Ramos (cell line): ENCODE results near the gene HLA-DQA2.
"Not testable (repeated sequence)": the region's sequence is repeated elsewhere in the genome, so short reads cannot be mapped to it uniquely, and the experiment has no call there.

Source experiments
- in situ Hi-C: fragments of 300-500 bp; cut with MboI; formaldehyde crosslinking; loops from one replicate; pipeline ENCODE4 v1.14.3; 2022; ENCODE audit warnings: low sequenced_read_pairs; ENCODE audit not compliant: unreplicated experiment

Gene HLA-DQA2

DNA sequence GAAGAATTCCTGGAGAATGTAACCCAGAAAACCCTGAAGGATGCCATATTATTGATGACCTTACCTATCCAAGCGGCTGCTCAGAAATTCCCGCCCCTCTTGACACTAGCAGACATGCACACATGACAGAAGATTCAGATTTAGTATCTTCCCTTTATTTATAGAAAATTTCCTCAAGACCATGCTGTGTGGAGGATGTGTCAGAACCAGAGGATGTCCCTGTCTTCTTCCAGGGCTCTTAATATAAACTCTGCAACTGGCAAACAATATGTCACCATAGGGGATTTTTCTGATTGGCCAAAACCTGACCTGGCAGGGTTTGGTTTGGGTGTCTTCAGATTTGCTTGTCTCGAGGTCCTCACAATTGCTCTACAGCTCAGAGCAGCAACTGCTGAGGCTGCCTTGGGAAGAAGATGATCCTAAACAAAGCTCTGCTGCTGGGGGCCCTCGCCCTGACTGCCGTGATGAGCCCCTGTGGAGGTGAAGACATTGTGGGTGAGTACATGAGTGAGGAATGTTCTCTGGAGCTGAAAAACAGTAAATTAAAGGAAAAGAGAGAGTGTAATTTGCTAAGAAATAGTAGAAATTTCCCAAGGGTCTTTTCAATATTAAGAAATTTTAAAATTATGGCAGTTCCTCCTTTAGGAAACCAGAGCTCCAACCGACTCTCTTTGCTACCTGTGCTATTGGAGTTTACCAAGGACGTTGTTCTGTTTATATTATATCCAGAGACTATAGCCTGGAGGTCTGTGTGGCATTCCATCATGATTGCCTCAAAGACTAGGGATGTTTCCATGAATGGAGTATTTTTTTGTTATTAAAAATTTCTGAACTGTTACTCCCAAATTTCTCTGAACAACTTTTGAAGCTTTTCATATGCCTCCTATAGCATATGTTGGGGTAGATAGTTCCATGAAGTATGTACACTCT, at the start of gene HLA-DQA2:
TSS of gene HLA-DQA2 (plus strand) at position 361 of the 930 bp plus-strand sequence. CDS start at position 414, 53 bp downstream.
- in situ Hi-C loops: no loop called here

- in situ Hi-C loops: no loop called here
Observed at GRCh38 chr6:32692019-32692418, 49.2 kb upstream of the HLA-DQA2 start.

DNA sequence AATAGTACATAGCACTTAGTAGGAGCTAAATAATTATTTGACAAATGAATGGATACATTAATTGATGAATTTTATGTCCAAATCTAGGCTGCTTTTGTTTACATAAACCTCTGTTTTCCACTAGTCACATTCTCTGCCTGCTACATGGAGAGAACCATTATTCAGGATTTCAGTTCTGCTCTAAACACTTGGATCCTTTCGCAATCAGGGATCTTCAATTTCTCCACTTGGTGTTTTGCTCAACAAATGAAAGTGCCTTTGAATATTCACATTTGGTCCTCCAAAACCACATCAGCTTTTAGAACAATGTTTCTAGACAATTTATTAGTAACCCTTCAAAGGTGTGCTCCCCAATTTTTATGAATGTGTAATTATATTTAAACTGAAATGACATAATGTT, 44.2 kb upstream of the HLA-DQA2 start:
- in situ Hi-C loops: loop anchor here (5.0 kb wide), 1 partner anchor 275 kb away; no protein-coding TSS in a partner anchor

- in situ Hi-C loops: no loop called here
Observed at GRCh38 chr6:32700391-32701040, 40.7 kb upstream of the HLA-DQA2 start.

- in situ Hi-C loops: no loop called here
Observed at GRCh38 chr6:32703347-32703746, 37.8 kb upstream of the HLA-DQA2 start.

DNA sequence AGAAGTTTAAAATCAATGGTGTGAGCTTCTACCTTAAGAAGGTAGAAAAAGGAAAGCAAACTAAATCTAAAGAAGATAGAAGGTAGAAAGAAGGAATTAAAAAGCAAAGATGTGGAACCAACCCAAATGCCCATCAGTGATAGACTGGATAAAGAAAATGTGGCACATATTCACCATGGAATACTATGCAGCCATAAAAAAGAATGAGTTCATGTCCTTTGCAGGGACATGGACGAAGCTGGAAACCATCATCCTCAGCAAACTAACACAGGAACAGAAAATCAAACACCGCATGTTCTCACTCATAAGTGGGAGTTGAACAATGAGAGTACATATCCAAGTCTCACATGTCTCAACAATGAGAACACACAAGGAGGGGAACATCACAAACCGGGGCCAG, 36.0 kb upstream of the HLA-DQA2 start:
- in situ Hi-C loops: not testable (repeated sequence)

DNA sequence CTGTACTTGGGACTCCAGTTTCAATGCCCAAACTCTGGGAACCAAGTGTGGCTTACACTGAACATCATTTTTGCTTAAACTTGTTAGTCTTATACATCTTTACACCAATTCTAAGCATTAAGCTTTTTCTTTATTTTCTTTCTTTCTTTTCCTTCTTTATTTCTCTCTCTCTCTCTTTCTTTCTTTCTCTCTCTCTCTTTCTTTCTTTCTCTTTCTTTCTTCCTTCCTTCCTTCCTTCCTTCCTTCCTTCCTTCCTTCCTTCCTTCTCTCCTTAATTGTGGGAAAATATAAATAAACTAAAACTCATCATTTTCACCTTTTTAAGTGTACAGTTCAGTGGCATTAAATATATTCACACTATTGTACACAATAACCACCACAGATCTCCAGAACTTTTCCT, 31.6 kb upstream of the HLA-DQA2 start:
- in situ Hi-C loops: loop anchor here (10.0 kb wide), 1 partner anchor 475 kb away; no protein-coding TSS in a partner anchor

DNA sequence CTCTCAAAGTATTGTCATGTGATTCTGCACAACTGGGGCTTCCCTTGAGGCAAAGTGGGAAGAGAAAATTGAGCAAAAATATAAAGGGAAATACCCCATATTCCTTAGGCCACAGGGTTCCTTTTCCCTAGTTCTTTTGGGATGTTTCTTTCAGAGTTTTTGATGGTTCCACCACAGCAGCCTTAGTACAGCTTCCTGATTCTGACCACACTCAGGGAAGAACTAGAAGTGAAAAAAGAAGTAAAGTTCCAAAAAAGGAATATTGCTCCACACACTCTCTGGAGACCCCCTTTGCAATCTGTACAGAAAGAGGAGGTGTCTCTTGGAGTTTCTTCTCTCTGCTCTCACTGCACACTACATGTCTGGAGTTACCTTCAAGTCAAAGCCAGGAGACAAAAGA, 27.9 kb upstream of the HLA-DQA2 start:
- in situ Hi-C loops: loop anchor here (10.0 kb wide), 1 partner anchor 478 kb away; no protein-coding TSS in a partner anchor

GRCh38 chr6:32716396-32716795, 24.8 kb upstream of the HLA-DQA2 start:
- in situ Hi-C loops: loop anchor here (5.0 to 10.0 kb wide), 2 partner anchors 76 to 482 kb away; no protein-coding TSS in a partner anchor

DNA sequence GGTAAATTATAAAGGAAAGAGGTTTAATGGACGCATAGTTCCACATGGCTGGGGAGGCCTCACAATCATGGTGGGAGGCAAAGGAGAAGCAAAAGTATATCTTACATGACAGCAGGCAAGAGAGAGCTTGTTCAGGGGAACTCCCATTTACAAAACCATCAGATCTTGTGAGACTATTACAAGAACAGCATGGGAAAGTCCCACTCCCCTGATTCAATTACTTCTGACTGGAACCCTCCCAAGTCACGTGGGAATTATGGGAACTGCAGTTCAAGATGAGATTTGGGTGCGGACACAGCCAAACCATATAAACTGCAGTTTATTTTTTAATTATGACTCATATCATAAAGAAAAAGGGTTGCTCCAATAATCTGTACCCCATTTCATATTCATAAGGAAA, 22.3 kb upstream of the HLA-DQA2 start:
- in situ Hi-C loops: loop anchor here (5.0 to 10.0 kb wide), 2 partner anchors 73 to 484 kb away; no protein-coding TSS in a partner anchor

DNA sequence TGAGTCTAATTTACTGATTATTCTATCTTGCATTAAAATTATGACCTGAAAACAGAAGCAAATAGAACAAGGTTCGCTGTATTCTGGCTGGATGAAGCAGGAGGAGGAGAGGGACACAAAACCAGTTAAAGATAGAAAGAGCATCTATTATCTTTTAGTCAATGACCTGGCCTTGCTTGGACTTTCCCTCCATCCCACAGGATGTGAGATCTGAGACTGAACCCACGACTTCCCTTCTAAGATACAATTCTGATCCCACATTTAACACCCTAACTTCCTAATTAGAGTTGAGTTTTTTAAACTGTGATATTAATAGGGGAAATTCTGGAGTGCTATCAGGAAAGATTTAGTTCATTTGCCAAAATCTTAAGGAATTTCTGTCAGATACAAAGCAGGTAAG, 3.1 kb upstream of the HLA-DQA2 start:
- in situ Hi-C loops: no loop called here

GRCh38 chr6:32742374-32742773, 1.2 kb downstream of the HLA-DQA2 start:
- in situ Hi-C loops: no loop called here

- in situ Hi-C loops: loop anchor here (5.0 kb wide), 1 partner anchor 102 kb away; no protein-coding TSS in a partner anchor
Observed at GRCh38 chr6:32744776-32745175, 3.6 kb downstream of the HLA-DQA2 start.

DNA sequence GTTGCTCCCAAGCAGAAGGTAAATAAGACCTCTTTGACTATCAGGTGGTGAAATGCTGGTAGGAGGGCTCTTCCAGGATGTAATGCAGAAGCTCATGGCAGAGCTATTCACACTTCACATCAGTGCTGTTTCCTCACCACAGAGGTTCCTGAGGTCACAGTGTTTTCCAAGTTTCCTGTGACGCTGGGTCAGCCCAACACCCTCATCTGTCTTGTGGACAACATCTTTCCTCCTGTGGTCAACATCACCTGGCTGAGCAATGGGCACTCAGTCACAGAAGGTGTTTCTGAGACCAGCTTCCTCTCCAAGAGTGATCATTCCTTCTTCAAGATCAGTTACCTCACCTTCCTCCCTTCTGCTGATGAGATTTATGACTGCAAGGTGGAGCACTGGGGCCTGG, 4.5 kb downstream of the HLA-DQA2 start:
- in situ Hi-C loops: loop anchor here (5.0 kb wide), 1 partner anchor 103 kb away; no protein-coding TSS in a partner anchor

DNA sequence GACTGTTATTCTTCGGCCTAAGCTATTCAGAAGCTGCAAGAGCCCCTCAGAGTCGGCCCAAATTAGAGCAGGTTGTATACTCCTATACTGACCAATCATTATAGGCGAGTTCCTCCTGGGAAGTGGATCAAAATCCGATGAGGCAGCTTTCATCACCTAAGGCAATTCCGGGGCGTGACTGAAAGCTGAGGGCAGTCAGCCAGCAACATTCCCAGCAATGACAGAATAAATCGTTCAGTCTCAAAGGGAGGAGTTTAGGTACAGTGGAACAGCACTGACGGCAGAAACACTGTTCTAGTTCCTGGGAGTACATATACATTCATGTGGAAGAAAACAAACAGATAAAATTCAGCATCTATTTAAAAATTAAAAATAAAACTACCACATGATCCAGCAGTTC, 11.4 kb downstream of the HLA-DQA2 start:
- in situ Hi-C loops: no loop called here

- in situ Hi-C loops: loop anchor here (5.0 kb wide), 1 partner anchor 97 kb away; no protein-coding TSS in a partner anchor
Observed at GRCh38 chr6:32759669-32760068, 18.5 kb downstream of the HLA-DQA2 start.

GRCh38 chr6:32761072-32761471, 19.9 kb downstream of the HLA-DQA2 start:
- in situ Hi-C loops: no loop called here

- in situ Hi-C loops: no loop called here
Observed at GRCh38 chr6:32761548-32761947, 20.4 kb downstream of the HLA-DQA2 start.

DNA sequence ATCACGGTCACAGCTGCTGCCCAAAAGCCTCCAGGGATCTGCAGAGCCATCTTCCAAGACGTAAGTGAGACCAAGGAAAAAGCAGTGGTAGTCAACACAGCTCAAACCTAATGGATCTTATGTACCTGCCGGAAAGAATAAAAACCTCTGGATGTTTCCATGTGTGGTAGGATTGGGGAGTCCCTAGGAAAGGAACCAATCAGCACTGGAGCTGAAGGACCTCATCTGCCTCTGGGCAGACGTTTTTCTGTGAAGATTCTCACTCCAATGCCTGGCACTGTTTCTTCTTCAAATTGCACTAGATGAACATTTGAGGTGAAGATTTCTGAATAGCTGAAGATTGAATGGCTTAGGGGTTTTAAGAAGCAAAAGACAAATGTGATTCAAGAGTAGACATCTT, 22.2 kb downstream of the HLA-DQA2 start, which contains the start of gene HLA-DQB2:
TSS of gene HLA-DQB2 (minus strand) at position 112 of the 400 bp plus-strand sequence. CDS start at position 50, 62 bp downstream.
- in situ Hi-C loops: no loop called here

DNA sequence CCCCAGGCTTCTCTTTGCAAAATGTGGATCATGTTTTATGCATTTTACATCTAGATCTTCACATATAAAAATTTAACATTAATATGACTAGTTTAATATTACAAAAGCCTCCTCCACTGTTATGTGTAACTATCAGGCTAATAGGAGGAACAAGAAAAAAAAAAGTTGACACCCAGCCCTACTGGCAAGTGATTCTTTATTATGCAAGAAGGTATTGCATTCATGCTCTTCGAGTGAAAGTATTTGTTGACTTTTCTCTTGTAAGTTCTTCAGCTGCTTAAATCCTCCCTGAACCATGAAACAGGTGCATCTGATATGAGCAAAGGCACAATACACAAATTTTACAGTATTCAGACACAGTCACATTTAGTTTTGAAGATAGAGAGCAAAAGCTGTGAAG, 22.9 kb downstream of the HLA-DQA2 start:
- in situ Hi-C loops: no loop called here

- in situ Hi-C loops: no loop called here
Observed at GRCh38 chr6:32772656-32773055, 31.5 kb downstream of the HLA-DQA2 start.
